AG04450 (cell line): ENCODE results near the gene ELAVL2. TPM values are rescaled to one million over a fixed set of nuclear protein-coding genes. Genes with fewer than 3 reads are reported as not detected.
"Not testable (repeated sequence)": the region's sequence is repeated elsewhere in the genome, so short reads cannot be mapped to it uniquely, and the experiment has no call there.

Experiments used
- CTCF ChIA-PET: fragments of 300-600, 350-600 bp; formaldehyde crosslinking; extraction: SDS; loops from one replicate; lab custom pipeline; 2022; ENCODE audit warnings: antibody characterized with exemption, inconsistent platforms; lab: Charles Lee
- POLR2A ChIA-PET: fragments of 350-600 bp; formaldehyde crosslinking; extraction: SDS; loops from one replicate; lab custom pipeline; 2021; ENCODE audit warnings: antibody characterized with exemption, inconsistent platforms; lab: Yijun Ruan, JAX
- DNase-seq: peaks from one replicate; pipeline ENCODE4 v3.0.0-alpha.2; 2011; ENCODE audit warnings: low read depth, low spot score
- H3K27ac ChIP-seq: one replicate; pipeline ENCODE4 v1.5.1; 2012; ENCODE audit warnings: low read depth, low read length, control low read depth
- H3K27me3 ChIP-seq: one replicate; pipeline ENCODE4 v1.6.0; 2012; ENCODE audit warnings: low read length; ENCODE audit not compliant: control insufficient read depth, insufficient read depth
- H3K4me3 ChIP-seq: 2 replicates; pipeline ENCODE4 v1.5.1; 2011; ENCODE audit warnings: mild to moderate bottlenecking, low read depth, low read length, control low read depth
- H3K9me3 ChIP-seq: 2 replicates; pipeline ENCODE4 v1.5.1; 2012; ENCODE audit warnings: low read length; ENCODE audit not compliant: control insufficient read depth, insufficient read depth
- polyA plus RNA-seq: library from polyadenylated mRNA; depleted of rRNA; stranded (reverse); fragments of >200 nt; gene quantifications from 2 replicates; pipeline ENCODE4 v1.2.3, GENCODE V29; 2011
- TF ChIP-seq, protein P1 (sequence below): IDR thresholded peaks from 2 replicates; pipeline ENCODE4 v1.5.1; 2011; ENCODE audit warnings: low read depth, low read length, control low read depth, inconsistent platforms

ELAVL2 gene
- polyA plus RNA-seq, 1 experiment: 0.04 TPM

- ChIA-PET CTCF (no interaction called here), POLR2A (no interaction called here)
- H3K4me3 ChIP-seq: no peak overlapping the region
- peaks cover 2% of the 10 kb centered on the region; the same call in 1 of the 2 replicates for H3K9me3 ChIP-seq
- no peak overlapping the region for H3K27ac ChIP-seq
- H3K27me3 ChIP-seq: no peaks in the 10 kb centered on the region
- DNase-seq: no peak
- TF ChIP-seq, protein P1, sequence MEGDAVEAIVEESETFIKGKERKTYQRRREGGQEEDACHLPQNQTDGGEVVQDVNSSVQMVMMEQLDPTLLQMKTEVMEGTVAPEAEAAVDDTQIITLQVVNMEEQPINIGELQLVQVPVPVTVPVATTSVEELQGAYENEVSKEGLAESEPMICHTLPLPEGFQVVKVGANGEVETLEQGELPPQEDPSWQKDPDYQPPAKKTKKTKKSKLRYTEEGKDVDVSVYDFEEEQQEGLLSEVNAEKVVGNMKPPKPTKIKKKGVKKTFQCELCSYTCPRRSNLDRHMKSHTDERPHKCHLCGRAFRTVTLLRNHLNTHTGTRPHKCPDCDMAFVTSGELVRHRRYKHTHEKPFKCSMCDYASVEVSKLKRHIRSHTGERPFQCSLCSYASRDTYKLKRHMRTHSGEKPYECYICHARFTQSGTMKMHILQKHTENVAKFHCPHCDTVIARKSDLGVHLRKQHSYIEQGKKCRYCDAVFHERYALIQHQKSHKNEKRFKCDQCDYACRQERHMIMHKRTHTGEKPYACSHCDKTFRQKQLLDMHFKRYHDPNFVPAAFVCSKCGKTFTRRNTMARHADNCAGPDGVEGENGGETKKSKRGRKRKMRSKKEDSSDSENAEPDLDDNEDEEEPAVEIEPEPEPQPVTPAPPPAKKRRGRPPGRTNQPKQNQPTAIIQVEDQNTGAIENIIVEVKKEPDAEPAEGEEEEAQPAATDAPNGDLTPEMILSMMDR: no peak
Observed at GRCh38 chr9:23730364-23730763, 95.7 kb downstream of the ELAVL2 start.

DNA sequence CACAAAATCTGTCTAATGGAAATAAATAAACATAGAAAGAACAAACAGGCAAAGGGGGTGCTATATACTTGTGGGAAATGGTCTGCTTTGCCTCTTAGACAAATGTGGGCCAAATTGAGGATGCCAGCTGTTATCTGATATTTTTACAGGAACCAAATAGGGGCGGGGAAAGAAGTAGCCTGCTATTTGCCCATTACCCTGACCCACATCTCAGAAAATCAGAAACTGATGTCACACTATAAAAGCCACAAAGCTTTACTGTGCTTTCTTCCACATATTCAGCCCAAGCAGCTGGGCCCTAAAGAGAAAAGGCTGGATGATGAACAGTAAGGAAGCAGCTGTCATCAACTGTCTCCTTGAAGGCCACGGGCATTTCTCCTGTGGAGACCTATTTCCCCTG is 97.3 kb downstream of the ELAVL2 start:
- Histone ChIP-seq H3K9me3 (no peaks in the 10 kb centered on the region), H3K27me3 (no peaks in the 10 kb centered on the region), H3K4me3 (no peak overlapping the region), H3K27ac (no peak overlapping the region)
- CTCF ChIA-PET: no interaction called here
- TF ChIP-seq, protein P1: no peak
- no peak for DNase-seq
- POLR2A ChIA-PET: no interaction called here

DNA sequence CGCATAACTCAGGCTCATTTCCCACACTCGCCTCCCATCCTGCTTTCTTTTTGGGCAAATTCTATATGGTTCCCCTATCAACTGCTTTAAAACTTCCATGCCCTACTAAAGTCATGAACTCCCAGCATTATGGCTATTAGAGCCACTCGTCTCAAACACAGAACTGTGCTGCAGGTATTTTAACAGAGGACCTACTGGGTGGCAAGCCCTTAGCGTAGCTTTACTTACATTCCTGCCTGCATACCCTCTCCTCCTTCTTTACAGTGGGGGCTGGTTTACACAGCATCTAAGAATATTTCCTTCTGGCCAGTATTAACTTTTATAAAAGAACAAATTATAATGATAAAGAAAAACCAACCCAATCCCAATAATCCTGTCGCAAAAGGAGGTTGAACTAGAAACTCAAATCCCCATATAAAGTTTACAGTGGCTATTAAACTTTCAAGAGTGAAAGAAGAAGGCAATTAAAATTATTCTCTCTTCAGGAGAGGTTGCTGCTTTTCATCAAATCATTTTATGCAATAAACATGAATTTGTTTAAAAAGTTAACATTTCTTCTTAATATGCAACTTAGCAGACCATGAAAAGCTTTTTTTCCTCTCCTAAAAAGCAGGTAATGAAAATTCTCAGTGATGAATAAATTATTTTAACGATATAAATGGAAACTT is 100.6 kb downstream of the ELAVL2 start:
- Histone ChIP-seq H3K9me3 (no peaks in the 10 kb centered on the region), H3K27me3 (no peaks in the 10 kb centered on the region), H3K27ac (no peak overlapping the region), H3K4me3 (no peak overlapping the region)
- no peak for DNase-seq
- TF ChIP-seq, protein P1: no peak
- POLR2A ChIA-PET: no interaction called here
- CTCF ChIA-PET: no interaction called here

DNA sequence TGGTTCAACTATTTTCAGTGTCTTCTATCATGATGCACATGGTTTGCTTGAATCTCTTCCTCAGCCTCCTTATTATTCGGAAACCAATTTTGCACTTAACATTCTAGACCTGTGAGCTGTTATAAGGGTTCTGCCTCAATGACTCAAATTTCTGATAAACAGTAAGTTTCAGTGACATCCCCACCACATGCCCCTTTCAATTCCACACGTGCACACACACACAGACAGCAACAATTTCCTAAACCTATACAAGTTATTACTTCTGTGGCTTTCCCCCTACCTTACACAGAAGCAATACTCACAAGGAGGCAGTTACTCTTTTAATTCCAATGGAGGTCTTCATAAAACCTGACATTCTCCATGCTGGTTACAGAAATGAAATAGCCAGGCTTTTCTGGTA is 102.4 kb downstream of the ELAVL2 start:
- POLR2A ChIA-PET: no interaction called here
- no peak for DNase-seq
- Histone ChIP-seq H3K4me3 (no peak overlapping the region), H3K27me3 (no peaks in the 10 kb centered on the region), H3K9me3 (peaks cover 4% of the 10 kb centered on the region; the same call in 1 of the 2 replicates), H3K27ac (no peak overlapping the region)
- CTCF ChIA-PET: no interaction called here
- TF ChIP-seq, protein P1: no peak

GRCh38 chr9:23723048-23723447 is 103.0 kb downstream of the ELAVL2 start:
- H3K27ac ChIP-seq, H3K4me3 ChIP-seq, CTCF ChIA-PET, POLR2A ChIA-PET, DNase-seq, H3K27me3 ChIP-seq, H3K9me3 ChIP-seq: not testable (repeated sequence)
